ENCODE data around the gene IQCF5.
"Not testable (repeated sequence)": the region's sequence is repeated elsewhere in the genome, so short reads cannot be mapped to it uniquely, and the experiment has no call there.

GRCh38 chr3:51900043-51900442 lies 24.6 kb upstream of the IQCF5 start:
- TF ChIP-seq CTCF (IDR thresholded peaks at IDR 0.05); EZH2 (IDR thresholded peaks at IDR 0.05; ENCODE audit: borderline replicate concordance, insufficient read depth, low read depth, low read length, poor library complexity, severe bottlenecking): not testable (repeated sequence)

Data from B cell (primary cell).